HG03520 (cell line): Measurements from ENCODE around the gene PCLAF.
"Not testable (repeated sequence)": the region's sequence is repeated elsewhere in the genome, so short reads cannot be mapped to it uniquely, and the experiment has no call there.

Source experiments
- ATAC-seq: cut with Tn5 transposase; IDR thresholded peaks from one replicate; pipeline ENCODE4 v1.9.1; 2021; ENCODE audit warnings: mild to moderate bottlenecking, moderate library complexity; ENCODE audit not compliant: unreplicated experiment

The PCLAF gene

GRCh38 chr15:64381000-64381751 lies at the start of gene PCLAF:
PCLAF (minus strand) TSS chr15:64381441; CDS start chr15:64381371, 70 bp downstream.
- ATAC-seq: peak; percentile 95

- ATAC-seq: no peak
These were observed 48.9 kb upstream of the PCLAF start for GRCh38 chr15:64430000-64430735.

GRCh38 chr15:64429448-64429847 lies 48.2 kb upstream of the PCLAF start:
- no peak for ATAC-seq

GRCh38 chr15:64426845-64427465 lies 45.7 kb upstream of the PCLAF start:
- ATAC-seq: no peak

GRCh38 chr15:64425221-64425620 lies 44.0 kb upstream of the PCLAF start:
- no peak for ATAC-seq

GRCh38 chr15:64423970-64424369 lies 42.7 kb upstream of the PCLAF start:
- no peak for ATAC-seq

- ATAC-seq: no peak
These were observed 41.5 kb upstream of the PCLAF start for GRCh38 chr15:64422697-64423096.

GRCh38 chr15:64412216-64412615 lies 31.0 kb upstream of the PCLAF start:
- no peak for ATAC-seq

GRCh38 chr15:64400583-64400982 lies 19.3 kb upstream of the PCLAF start:
- no peak for ATAC-seq

- ATAC-seq: no peak
These were observed 17.3 kb upstream of the PCLAF start for GRCh38 chr15:64398575-64398974.

GRCh38 chr15:64396789-64397188 lies 15.5 kb upstream of the PCLAF start:
- ATAC-seq: no peak

GRCh38 chr15:64392471-64392870 lies 11.2 kb upstream of the PCLAF start:
- ATAC-seq: not testable (repeated sequence)

GRCh38 chr15:64389036-64389435 lies 7.8 kb upstream of the PCLAF start:
- ATAC-seq: no peak

GRCh38 chr15:64387562-64388168 lies 6.4 kb upstream of the PCLAF start, which contains the start of gene TRIP4:
TRIP4 (plus strand) TSS chr15:64387836; CDS start chr15:64387864, 28 bp downstream.
- ATAC-seq: peak; percentile 93

- no peak for ATAC-seq
These were observed 5.0 kb upstream of the PCLAF start for GRCh38 chr15:64386291-64386690.

- ATAC-seq: no peak
These were observed 2.5 kb upstream of the PCLAF start for GRCh38 chr15:64383760-64384159.

GRCh38 chr15:64380130-64380870 lies 941 bp downstream of the PCLAF start:
- ATAC-seq: not testable (repeated sequence)

GRCh38 chr15:64379216-64379960 lies 1.9 kb downstream of the PCLAF start:
- no peak for ATAC-seq

- no peak for ATAC-seq
These were observed 7.9 kb downstream of the PCLAF start for GRCh38 chr15:64373360-64373759.

GRCh38 chr15:64371383-64371782 lies 9.9 kb downstream of the PCLAF start:
- not testable (repeated sequence) for ATAC-seq
